Measurements from ENCODE around the gene ITIH2.
"Not testable (repeated sequence)": the region's sequence is repeated elsewhere in the genome, so short reads cannot be mapped to it uniquely, and the experiment has no call there.

Gene ITIH2

GRCh38 chr10:7693194-7693593 lies 9.9 kb upstream of the ITIH2 start:
- not testable (repeated sequence) for DNase-seq (ENCODE audit: low read depth)

- DNase-seq (ENCODE audit: low read depth): no peak
Observed at GRCh38 chr10:7696545-7696944, 6.6 kb upstream of the ITIH2 start.

GRCh38 chr10:7697426-7697825 lies 5.7 kb upstream of the ITIH2 start:
- no peak for DNase-seq (ENCODE audit: low read depth)

- no peak for DNase-seq (ENCODE audit: low read depth)
Observed at GRCh38 chr10:7700577-7701125, 2.5 kb upstream of the ITIH2 start.

GRCh38 chr10:7701158-7701742 lies 1.9 kb upstream of the ITIH2 start:
- no peak for DNase-seq (ENCODE audit: low read depth)

GRCh38 chr10:7702288-7702812 lies 766 bp upstream of the ITIH2 start:
- DNase-seq (ENCODE audit: low read depth): no peak

- DNase-seq (ENCODE audit: low read depth): no peak
Observed at GRCh38 chr10:7704071-7705016, 1.2 kb downstream of the ITIH2 start.

GRCh38 chr10:7705341-7705740 lies 2.2 kb downstream of the ITIH2 start:
- no peak for DNase-seq (ENCODE audit: low read depth)

GRCh38 chr10:7706534-7707073 lies 3.5 kb downstream of the ITIH2 start:
- DNase-seq (ENCODE audit: low read depth): no peak

GRCh38 chr10:7707102-7707501 lies 4.0 kb downstream of the ITIH2 start:
- no peak for DNase-seq (ENCODE audit: low read depth)

GRCh38 chr10:7707858-7708622 lies 4.9 kb downstream of the ITIH2 start:
- DNase-seq (ENCODE audit: low read depth): no peak

GRCh38 chr10:7708832-7709231 lies 5.7 kb downstream of the ITIH2 start:
- DNase-seq (ENCODE audit: low read depth): no peak

GRCh38 chr10:7710446-7710845 lies 7.3 kb downstream of the ITIH2 start:
- DNase-seq (ENCODE audit: low read depth): no peak

GRCh38 chr10:7711075-7711474 lies 8.0 kb downstream of the ITIH2 start:
- not testable (repeated sequence) for DNase-seq (ENCODE audit: low read depth)

GRCh38 chr10:7715515-7715914 lies 12.4 kb downstream of the ITIH2 start:
- DNase-seq (ENCODE audit: low read depth): no peak

GRCh38 chr10:7717767-7718166 lies 14.7 kb downstream of the ITIH2 start:
- no peak for DNase-seq (ENCODE audit: low read depth)

GRCh38 chr10:7718685-7719084 lies 15.6 kb downstream of the ITIH2 start:
- no peak for DNase-seq (ENCODE audit: low read depth)

GRCh38 chr10:7720478-7720877 lies 17.4 kb downstream of the ITIH2 start:
- no peak for DNase-seq (ENCODE audit: low read depth)

- DNase-seq (ENCODE audit: low read depth): no peak
Observed at GRCh38 chr10:7722927-7723529, 19.9 kb downstream of the ITIH2 start.

GRCh38 chr10:7734821-7735220 lies 31.7 kb downstream of the ITIH2 start:
- DNase-seq (ENCODE audit: low read depth): no peak

All from stimulated activated CD4-positive, alpha-beta T cell treated with anti-CD3 and anti-CD28 coated beads, Interleukin-2, amount 100 ng/mL, for 4 hours (primary cell).